SK-N-SH (cell line): ENCODE results near the gene GMPR. TPM values are rescaled to one million over a fixed set of nuclear protein-coding genes. Genes with fewer than 3 reads are reported as not detected.

Experiments
- CTCF ChIA-PET: fragments of 300-600, 350-600 bp; formaldehyde crosslinking; extraction: SDS; loops from one replicate; lab custom pipeline; 2021; lab: Yijun Ruan, JAX
- POLR2A ChIA-PET: fragments of 350-600 bp; sonication (Branson Sonifier 250); formaldehyde crosslinking; extraction: SDS; loops from one replicate; lab custom pipeline; 2020; ENCODE audit warnings: antibody characterized with exemption, inconsistent platforms; lab: Yijun Ruan, JAX
- DNase-seq: peaks from one replicate; pipeline ENCODE4 v3.0.0; 2012
- H2AFZ ChIP-seq: fragments of 200-600 bp; sonication (generic); 2 replicates; pipeline ENCODE4 v1.8.1; 2016; ENCODE audit warnings: antibody characterized with exemption, mild to moderate bottlenecking, low read depth
- H3F3A ChIP-seq: fragments of 200-600 bp; sonication (generic); replicated peaks from 2 replicates; pipeline ENCODE3; 2016; ENCODE audit warnings: antibody characterized with exemption, mild to moderate bottlenecking; ENCODE audit not compliant: insufficient read depth
- H3K27ac ChIP-seq, 2 experiments: fragments of 200-500 bp in 1 of 2; fragments of 200-600 bp in 1 of 2; sonication (Bioruptor generic) in 1 of 2; sonication (generic), shearing (Covaris generic) in 1 of 2; 2 replicates each; pipeline versions ENCODE4 v1.5.1 to v1.6.1; 2014 to 2016; ENCODE audit warnings: low read depth in 2 of 2, inconsistent platforms in 1 of 2, low read length in 1 of 2, mild to moderate bottlenecking in 1 of 2, mixed read lengths in 1 of 2
- H3K27me3 ChIP-seq: fragments of 200-600 bp; sonication (generic), shearing (Covaris generic); 2 replicates; pipeline ENCODE4 v1.6.1; 2016; ENCODE audit warnings: mixed run types; ENCODE audit not compliant: insufficient read depth
- H3K36me3 ChIP-seq, 2 experiments: fragments of 200-500 bp in 1 of 2; fragments of 200-600 bp in 1 of 2; sonication (Bioruptor generic) in 1 of 2; sonication (generic) in 1 of 2; replicated peaks in 1 of 2; 2 replicates each; pipeline versions ENCODE3 to v1.5.1; 2014 to 2016; ENCODE audit warnings: low read length in 1 of 2, mild to moderate bottlenecking in 1 of 2; ENCODE audit not compliant: insufficient read depth in 2 of 2, control insufficient read depth in 1 of 2
- H3K4me1 ChIP-seq, 2 experiments: fragments of 200-500 bp in 1 of 2; fragments of 200-600 bp in 1 of 2; sonication (Bioruptor generic) in 1 of 2; sonication (generic), shearing (Covaris generic) in 1 of 2; 2 replicates each; pipeline versions ENCODE4 v1.5.1 to v1.6.1; 2014 to 2016; ENCODE audit warnings: low read depth in 1 of 2, low read length in 1 of 2, mixed run types in 1 of 2; ENCODE audit not compliant: insufficient read depth in 2 of 2, control insufficient read depth in 1 of 2
- H3K4me2 ChIP-seq: fragments of 200-600 bp; sonication (generic), shearing (Covaris generic); 2 replicates; pipeline ENCODE4 v1.6.1; 2017; ENCODE audit warnings: mixed run types
- H3K4me3 ChIP-seq, 2 experiments: fragments of 200-500 bp in 1 of 2; fragments of 200-600 bp in 1 of 2; sonication (Bioruptor generic) in 1 of 2; sonication (generic), shearing (Covaris generic) in 1 of 2; 2 replicates each; pipeline versions ENCODE4 v1.5.1 to v1.8.1; 2014 to 2016; ENCODE audit warnings: low read depth in 2 of 2, inconsistent platforms in 1 of 2, low read length in 1 of 2, mild to moderate bottlenecking in 1 of 2, mixed read lengths in 1 of 2, moderate library complexity in 1 of 2
- H3K79me2 ChIP-seq: fragments of 200-600 bp; sonication (generic); 2 replicates; pipeline ENCODE4 v1.8.1; 2017; ENCODE audit warnings: mild to moderate bottlenecking; ENCODE audit not compliant: insufficient read depth
- H3K9ac ChIP-seq: fragments of 200-600 bp; sonication (generic); 2 replicates; pipeline ENCODE4 v1.6.1; 2017; ENCODE audit warnings: mixed run types
- H3K9me2 ChIP-seq: fragments of 200-600 bp; sonication (generic); 2 replicates; pipeline ENCODE4 v1.6.1; 2017; ENCODE audit warnings: mixed run types
- H3K9me3 ChIP-seq: fragments of 200-600 bp; sonication (generic); 2 replicates; pipeline ENCODE4 v1.6.1; 2017; ENCODE audit warnings: mixed run types, mild to moderate bottlenecking, moderate library complexity
- H4K20me1 ChIP-seq: fragments of 200-600 bp; sonication (generic); 2 replicates; pipeline ENCODE4 v1.6.1; 2017; ENCODE audit warnings: mild to moderate bottlenecking, mixed run types; ENCODE audit not compliant: insufficient read depth
- EZH2phosphoT487 ChIP-seq: fragments of 200-600 bp; sonication (generic); IDR thresholded peaks from 2 replicates; pipeline ENCODE4 v1.6.1; 2017; ENCODE audit warnings: low read depth, mixed run types, mild to moderate bottlenecking, antibody characterized with exemption, moderate library complexity, borderline replicate concordance
- FOSL2 ChIP-seq: IDR thresholded peaks from 2 replicates; pipeline ENCODE4 v1.4.0; 2012; ENCODE audit warnings: low read depth, mild to moderate bottlenecking, moderate library complexity, borderline replicate concordance
- FOXJ3 ChIP-seq: sonication (generic); formaldehyde crosslinking; IDR thresholded peaks from 2 replicates; pipeline ENCODE4 v1.5.1; 2020; ENCODE audit warnings: mild to moderate bottlenecking, missing genetic modification reagents
- GATA2 ChIP-seq: sonication (generic); formaldehyde crosslinking; IDR thresholded peaks from 2 replicates; pipeline ENCODE4 v1.5.0; 2020; ENCODE audit warnings: mild to moderate bottlenecking, missing genetic modification reagents
- IRF3 ChIP-seq: fragments of 150-350 bp; IDR thresholded peaks from 2 replicates; pipeline ENCODE4 v1.6.1; 2016; ENCODE audit warnings: mild to moderate bottlenecking, low read depth, low read length
- JUND ChIP-seq: IDR thresholded peaks from 2 replicates; pipeline ENCODE4 v1.4.0; 2012
- MAX ChIP-seq: IDR thresholded peaks from 2 replicates; pipeline ENCODE4 v1.4.0; 2012; ENCODE audit warnings: low read depth
- MEF2A ChIP-seq: IDR thresholded peaks from 2 replicates; pipeline ENCODE4 v1.4.0; 2012; ENCODE audit warnings: low read depth, borderline replicate concordance
- NFIC ChIP-seq: IDR thresholded peaks from 2 replicates; pipeline ENCODE4 v1.4.0; 2012; ENCODE audit warnings: borderline replicate concordance
- NRF1 ChIP-seq: IDR thresholded peaks from 2 replicates; pipeline ENCODE4 v1.6.1; 2012; ENCODE audit warnings: low read depth, mild to moderate bottlenecking, low read length
- POLR2AphosphoS5 ChIP-seq: IDR thresholded peaks from 2 replicates; pipeline ENCODE4 v1.6.1; 2012; ENCODE audit warnings: low read depth, low read length
- RAD21 ChIP-seq: IDR thresholded peaks from 2 replicates; pipeline ENCODE4 v1.6.1; 2012; ENCODE audit warnings: mild to moderate bottlenecking, low read length
- RCOR1 ChIP-seq: fragments of 150-350 bp; IDR thresholded peaks from 2 replicates; pipeline ENCODE4 v1.6.1; 2017; ENCODE audit warnings: antibody characterized with exemption, low read length
- RFX5 ChIP-seq: IDR thresholded peaks from 2 replicates; pipeline ENCODE4 v1.6.1; 2012; ENCODE audit warnings: mild to moderate bottlenecking, improper control_type of control experiment, low read length
- SMC3 ChIP-seq: IDR thresholded peaks from 2 replicates; pipeline ENCODE4 v1.6.1; 2012; ENCODE audit warnings: low read depth, low read length, improper control_type of control experiment
- TCF12 ChIP-seq: IDR thresholded peaks from 2 replicates; pipeline ENCODE4 v1.4.0; 2012
- USF1 ChIP-seq: IDR thresholded peaks from 2 replicates; pipeline ENCODE4 v1.4.0; 2012; ENCODE audit warnings: low read depth, borderline replicate concordance
- whole genome bisulfite sequencing: methylation state at CpG from one replicate; pipeline ENCODE4 v1.1.6; 2017; ENCODE audit warnings: low lambda C conversion rate; 5-methylcytosine and 5-hydroxymethylcytosine counted together
- polyA plus RNA-seq, 3 experiments: library from polyadenylated mRNA; depleted of rRNA; stranded (reverse); fragments of >200 nt; gene quantifications; 2 replicates each; pipeline ENCODE4 v1.2.3, GENCODE V29; 2012

GMPR gene
- polyA plus RNA-seq, 1 of the 3 experiments (the other 2 are of a cell fraction), result 21.0 TPM

- H3K79me2 ChIP-seq, result no peaks in the 10 kb centered on the region
- H3K4me1 ChIP-seq, result peaks cover 4 to 11% of the 10 kb centered on the region in 2 experiments; a peak in 3 of 4 replicates
- H3K4me3 ChIP-seq, result no peak overlapping the region
- 76% methylated on average over 4 of the region's 4 CpGs for WGBS
- H3K9me2 ChIP-seq, result no peaks in the 10 kb centered on the region; the same call in 1 of the 2 replicates
- peak; percentile 45 for DNase-seq
- no peak overlapping the region for H3K9ac ChIP-seq
- ChIA-PET POLR2A (no interaction called here), CTCF (interaction anchor here (0.6 to 19.3 kb wide), 30 partner anchors 8 to 584 kb away, joined by 3 to 226 read pairs (median 3); partner anchors contain the start of gene MYLIP)
- H2AFZ ChIP-seq, result 0 out of 2 replicates have a peak overlapping the region, but pooled peaks have one; percentile 23
- H3K27ac ChIP-seq, result peak overlapping the region in 1 of 2 experiments; percentile 55; a peak in 2 of 4 replicates
- no peak overlapping the region for H3K4me2 ChIP-seq
- TF ChIP-seq NFIC, result no peak
- TF ChIP-seq USF1, result no peak
- no peak for TF ChIP-seq SMC3
- TF ChIP-seq RFX5, result peak; percentile 77
- no peak for TF ChIP-seq IRF3
- TF ChIP-seq TCF12, result peak; percentile 18; the same call in 1 of the 2 replicates
- no peak for TF ChIP-seq EZH2phosphoT487
- no peak for TF ChIP-seq MEF2A
- no peak for TF ChIP-seq MAX
- TF ChIP-seq GATA2 (CRISPR knock-in tag), result no peak
- TF ChIP-seq JUND, result no peak
- no peak for TF ChIP-seq FOXJ3 (CRISPR knock-in tag)
- TF ChIP-seq NRF1, result no peak
- no peak for TF ChIP-seq FOSL2
- no peak for TF ChIP-seq POLR2AphosphoS5
- no peak for TF ChIP-seq RCOR1
- no peak for TF ChIP-seq RAD21
- peaks cover 3% of the 10 kb centered on the region for H3F3A ChIP-seq
- H3K36me3 ChIP-seq, result no peaks in the 10 kb centered on the region
- no peaks in the 10 kb centered on the region; the same call in 1 of the 2 replicates for H3K27me3 ChIP-seq
- H4K20me1 ChIP-seq, result no peaks in the 10 kb centered on the region
- H3K9me3 ChIP-seq, result no peaks in the 10 kb centered on the region
These were observed 32.8 kb upstream of the GMPR start for GRCh38 chr6:16205377-16206144.
